ENCODE measurements around the gene NOXO1.
A peak's percentile ranks its signal among the peaks of the same experiment; 100 is the strongest.
"Not testable (repeated sequence)": the region's sequence is repeated elsewhere in the genome, so short reads cannot be mapped to it uniquely, and the experiment has no call there.

Gene NOXO1

DNA sequence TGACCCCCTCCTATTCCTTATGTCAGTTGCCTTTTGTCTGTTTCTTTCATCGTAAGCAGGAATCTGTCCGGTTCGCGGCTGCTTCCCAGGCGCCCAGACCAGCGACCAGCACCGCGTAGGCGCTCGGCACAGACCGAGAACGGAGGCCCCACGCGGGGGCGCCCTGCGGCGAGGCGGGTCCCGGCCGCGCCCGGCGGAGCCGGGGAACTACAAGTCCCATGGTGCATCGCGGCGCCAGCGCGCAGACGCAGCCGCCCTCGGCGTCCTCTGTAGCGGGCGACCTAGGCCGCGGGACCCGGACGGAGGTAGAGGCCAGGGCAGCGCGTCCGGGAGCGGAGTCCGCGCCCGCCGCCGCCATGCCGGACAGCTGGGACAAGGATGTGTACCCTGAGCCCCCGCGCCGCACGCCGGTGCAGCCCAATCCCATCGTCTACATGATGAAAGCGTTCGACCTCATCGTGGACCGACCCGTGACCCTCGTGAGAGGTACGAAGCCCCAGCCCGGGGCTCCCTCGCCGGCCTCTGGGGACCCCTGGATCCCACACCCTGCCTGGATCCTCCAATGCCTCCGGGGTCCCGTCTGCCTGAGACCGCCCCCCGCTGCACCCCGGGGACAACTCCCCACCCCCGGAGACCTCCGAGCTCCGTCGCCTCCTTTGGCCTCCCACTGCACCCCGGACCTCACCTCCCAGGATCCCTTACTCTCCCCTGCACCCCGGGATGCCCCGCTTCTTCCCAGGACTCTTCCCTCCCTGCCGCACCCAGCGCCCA is 21.8 kb downstream of the NOXO1 start, which contains the start of gene NDUFB10:
Gene NDUFB10, plus strand, starts transcription at position 270 of the 771 bp plus-strand sequence. Its CDS starts 87 bp downstream, at position 357.
- peak; percentile 96 for DNase-seq

DNA sequence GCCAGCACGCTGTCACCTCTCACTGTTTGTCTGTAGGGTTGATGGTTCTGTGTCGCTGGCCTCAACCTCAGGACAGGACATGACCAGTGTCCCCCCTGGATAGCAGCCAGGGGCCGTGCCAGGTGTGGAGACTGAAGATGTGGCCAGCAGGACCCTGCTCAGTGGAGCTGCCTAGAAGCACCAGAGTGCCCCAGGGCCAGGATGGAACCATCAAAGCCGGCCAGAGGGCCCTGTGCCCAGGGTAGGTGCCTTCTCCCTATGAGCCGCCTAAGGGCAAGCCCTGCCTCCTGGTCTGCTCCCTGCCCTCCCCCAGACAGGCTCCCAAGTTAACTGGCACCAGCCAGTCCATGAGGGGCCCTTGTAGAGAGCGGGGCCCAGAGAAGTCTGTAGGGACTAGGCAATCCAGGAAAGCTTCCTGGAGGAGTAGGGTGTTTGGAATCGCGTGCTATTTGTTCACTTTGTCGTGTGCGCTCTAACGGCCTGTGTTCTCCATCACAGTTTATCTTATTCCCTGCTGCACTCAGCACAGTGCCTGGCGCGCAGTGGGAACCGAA is 22.5 kb downstream of the NOXO1 start:
- no peak for DNase-seq

DNA sequence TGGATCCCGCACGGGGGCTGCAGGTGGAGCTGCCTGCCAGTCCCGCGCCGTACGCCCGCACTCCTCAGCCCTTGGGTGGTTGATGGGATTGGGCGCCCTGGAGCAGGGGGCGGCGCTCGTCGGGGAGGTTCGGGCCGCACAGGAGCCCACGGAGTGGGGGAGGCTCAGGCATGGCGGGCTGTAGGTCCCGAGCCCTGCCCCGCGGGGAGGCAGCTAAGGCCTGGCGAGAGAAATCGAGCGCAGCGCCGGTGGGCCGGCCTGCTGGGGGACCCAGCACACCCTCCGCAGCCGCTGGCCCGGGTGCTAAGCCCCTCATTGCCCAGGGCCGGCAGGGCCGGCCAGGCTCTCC is 23.2 kb downstream of the NOXO1 start:
- not testable (repeated sequence) for DNase-seq

DNA sequence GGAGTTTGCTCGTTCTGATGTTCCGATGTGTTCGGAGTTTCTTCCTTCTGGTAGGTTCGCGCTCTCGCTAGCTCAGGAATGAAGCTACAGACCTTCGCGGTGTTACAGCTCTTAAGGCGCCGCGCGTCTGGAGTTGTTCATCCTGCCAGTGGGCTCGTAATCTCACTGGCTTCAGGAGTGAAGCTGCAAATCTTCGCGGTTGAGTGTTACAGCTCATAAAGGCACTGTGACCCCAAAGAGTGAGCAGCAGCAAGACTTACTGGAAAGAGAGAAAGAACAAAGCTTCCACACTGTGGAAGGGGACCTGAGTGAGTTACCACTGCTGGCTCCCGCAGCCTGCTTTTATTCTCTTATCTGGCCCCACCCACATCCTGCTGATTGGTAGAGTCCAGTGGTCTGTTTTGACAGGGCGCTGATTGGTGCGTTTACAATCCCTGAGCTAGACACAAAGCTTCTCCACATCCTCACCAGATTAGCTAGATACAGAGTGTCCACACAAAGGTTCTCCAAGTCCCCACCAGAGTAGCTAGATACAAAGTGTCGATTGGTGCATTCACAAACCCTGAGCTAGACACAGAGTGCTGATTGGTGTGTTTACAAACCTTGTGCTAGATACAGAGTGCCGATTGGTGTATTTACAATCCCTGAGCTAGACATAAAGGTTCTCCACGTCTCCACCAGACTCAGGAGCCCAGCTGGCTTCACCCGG is 23.7 kb downstream of the NOXO1 start:
- DNase-seq, result not testable (repeated sequence)

DNA sequence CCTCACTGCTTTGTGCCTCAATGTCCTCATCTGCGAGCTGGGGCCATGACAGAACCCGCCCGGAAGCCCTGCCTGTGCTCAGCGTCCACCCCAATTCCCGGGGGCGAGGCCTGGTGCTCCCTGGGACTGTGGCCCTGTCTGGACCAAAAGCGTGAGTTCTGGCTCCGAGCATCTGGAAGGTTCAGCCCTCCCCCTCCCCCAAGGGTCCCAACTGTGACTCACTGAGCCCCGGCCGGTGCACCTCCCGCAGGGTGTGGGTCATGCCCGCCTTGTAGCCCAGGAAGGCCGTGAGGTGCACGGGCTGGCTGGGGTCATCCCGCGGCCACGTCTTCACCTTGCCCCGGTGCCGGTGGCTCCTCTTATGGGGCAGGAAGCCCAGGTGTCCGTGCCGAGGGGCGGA is 27.5 kb downstream of the NOXO1 start:
- no peak for DNase-seq

GRCh38 chr16:1950559-1950958 is 30.7 kb downstream of the NOXO1 start:
- no peak for DNase-seq

DNA sequence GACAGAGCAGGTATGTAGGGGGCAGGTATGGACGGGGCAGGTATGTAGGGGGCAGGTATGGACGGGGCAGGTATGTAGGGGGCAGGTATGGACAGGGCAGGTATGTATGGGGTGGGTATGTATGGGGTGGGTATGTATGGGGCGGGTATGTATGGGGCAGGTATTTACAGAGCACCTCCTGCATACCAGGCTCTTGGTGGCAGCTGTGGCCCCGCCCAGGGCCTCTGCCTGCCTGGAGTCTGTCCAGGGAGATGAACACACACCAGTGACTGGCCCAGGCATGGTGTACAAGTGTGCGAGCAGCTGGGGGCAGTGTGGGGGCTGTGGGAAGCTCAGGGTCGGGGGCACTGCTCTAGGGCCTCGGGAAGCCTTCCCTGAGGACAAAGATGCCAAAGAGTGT is 31.2 kb downstream of the NOXO1 start:
- DNase-seq, result no peak

- no peak for DNase-seq
Measured at GRCh38 chr16:1949507-1949906, 31.8 kb downstream of the NOXO1 start.

GRCh38 chr16:1947369-1947670 is 33.9 kb downstream of the NOXO1 start:
- no peak for DNase-seq

DNA sequence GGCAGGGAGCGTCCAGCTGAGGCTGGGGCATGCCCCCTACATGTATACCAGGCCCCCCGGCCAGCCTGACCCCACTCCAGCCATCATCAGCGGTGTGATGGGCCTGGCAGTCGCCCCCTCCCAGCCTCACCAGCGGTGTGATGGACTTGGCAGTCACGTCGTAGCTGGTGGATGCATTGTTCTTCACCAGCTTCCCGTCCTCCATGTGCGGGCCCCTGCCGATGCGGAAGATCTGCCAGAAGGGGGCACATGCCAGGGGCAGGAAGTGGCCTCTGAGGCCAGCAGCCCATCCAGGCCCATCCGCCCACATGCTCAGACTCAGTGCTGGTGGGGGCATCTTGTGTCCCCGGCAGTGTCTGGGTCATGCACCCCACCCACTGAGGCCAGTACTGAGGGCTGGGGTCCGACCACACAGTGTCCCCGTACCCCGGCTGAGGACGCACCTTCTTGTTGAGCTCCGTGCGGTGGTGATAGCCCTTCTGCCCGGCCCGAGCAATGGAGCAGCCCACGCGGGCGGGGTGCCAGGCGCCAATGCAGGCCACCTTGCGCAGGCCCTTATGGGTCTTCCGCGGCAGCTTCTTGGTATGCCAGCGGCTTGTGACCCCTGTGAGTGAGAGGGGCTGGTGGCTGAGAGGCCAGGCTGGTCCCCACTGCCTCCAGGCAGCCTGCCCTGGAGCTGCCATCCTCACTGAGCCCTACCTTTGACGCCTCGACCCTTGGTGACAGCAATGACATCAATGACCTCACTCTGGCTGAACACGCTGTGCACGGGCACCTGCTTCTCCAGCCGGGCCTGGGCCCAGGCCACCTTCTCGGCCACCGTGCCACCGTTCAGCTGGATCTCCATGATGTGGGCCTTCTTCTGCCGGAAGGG is 34.5 kb downstream of the NOXO1 start:
- DNase-seq, result no peak

GRCh38 chr16:1945559-1946391 is 35.5 kb downstream of the NOXO1 start:
- DNase-seq, result no peak

DNA sequence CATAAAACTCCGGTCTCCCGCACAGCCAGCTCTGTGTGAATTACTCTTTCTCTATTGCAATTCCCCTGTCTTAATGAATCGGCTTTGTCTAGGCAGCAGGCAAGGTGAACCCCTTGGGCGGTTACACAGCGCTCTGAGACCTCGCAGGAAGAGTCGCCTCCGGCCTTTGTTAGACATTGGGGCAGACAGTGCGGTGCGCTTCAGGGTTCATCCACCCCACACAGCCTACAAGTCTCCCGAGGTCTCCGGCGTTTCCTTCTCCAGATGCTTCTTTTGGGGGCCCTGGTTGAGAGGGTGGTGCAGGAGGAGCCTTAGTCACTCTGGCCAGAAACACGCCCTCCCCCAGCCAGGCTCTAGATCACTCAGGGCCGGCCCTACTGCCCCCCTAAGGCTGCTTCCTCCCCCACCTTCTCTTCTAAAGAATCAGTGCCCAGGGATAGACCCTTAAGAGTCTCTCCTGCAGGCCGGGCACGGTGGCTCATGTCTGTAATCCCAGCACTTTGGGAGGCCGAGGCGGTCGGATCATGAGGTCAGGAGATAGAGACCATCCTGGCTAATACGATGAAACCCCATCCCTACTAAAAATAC is 36.6 kb downstream of the NOXO1 start:
- DNase-seq, result no peak

GRCh38 chr16:1942810-1943726 is 38.2 kb downstream of the NOXO1 start, which contains the start of gene MSRB1:
Gene MSRB1, minus strand, starts transcription at chr16:1943199. Its CDS starts 43 bp downstream, at chr16:1943156.
- peak; percentile 100 for DNase-seq

DNA sequence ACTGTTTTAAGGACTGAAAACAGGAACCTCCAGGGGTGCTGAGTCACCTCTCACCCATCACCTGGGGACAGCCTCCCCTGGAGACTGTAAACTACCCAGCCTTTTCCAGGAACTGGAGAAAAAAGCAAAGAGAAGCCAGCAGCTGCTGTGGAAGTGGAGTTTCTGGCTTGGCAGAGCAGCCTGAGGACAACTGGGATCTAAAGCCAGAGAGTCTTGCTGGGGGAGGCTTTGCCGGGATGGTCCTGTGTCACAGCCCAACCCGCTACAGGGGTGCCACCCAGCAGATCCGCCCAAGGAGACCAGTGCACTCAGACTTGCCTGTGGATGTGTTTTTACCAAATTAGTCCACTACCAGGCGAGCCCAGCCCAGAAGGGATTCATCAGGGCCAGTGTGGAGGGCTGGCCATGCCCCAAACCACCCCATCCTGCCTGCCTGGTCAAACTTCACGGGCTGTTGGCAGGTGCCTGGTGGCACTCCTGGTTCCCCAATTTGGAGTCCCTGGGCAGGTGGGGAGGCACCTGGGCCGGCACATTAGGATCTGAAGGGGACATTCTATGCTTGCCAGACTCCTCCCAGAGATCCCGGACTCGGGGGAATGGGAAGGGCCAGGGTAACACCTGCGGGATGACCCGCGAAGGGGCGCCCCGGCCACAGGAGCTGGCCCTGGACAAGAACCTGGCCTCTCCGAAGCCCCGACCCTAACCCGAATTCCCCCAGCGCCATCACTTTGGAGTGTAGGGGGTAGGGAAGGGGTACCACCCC is 39.0 kb downstream of the NOXO1 start:
- DNase-seq, result peak; percentile 45

GRCh38 chr16:1941162-1942046 is 39.9 kb downstream of the NOXO1 start:
- no peak for DNase-seq

DNA sequence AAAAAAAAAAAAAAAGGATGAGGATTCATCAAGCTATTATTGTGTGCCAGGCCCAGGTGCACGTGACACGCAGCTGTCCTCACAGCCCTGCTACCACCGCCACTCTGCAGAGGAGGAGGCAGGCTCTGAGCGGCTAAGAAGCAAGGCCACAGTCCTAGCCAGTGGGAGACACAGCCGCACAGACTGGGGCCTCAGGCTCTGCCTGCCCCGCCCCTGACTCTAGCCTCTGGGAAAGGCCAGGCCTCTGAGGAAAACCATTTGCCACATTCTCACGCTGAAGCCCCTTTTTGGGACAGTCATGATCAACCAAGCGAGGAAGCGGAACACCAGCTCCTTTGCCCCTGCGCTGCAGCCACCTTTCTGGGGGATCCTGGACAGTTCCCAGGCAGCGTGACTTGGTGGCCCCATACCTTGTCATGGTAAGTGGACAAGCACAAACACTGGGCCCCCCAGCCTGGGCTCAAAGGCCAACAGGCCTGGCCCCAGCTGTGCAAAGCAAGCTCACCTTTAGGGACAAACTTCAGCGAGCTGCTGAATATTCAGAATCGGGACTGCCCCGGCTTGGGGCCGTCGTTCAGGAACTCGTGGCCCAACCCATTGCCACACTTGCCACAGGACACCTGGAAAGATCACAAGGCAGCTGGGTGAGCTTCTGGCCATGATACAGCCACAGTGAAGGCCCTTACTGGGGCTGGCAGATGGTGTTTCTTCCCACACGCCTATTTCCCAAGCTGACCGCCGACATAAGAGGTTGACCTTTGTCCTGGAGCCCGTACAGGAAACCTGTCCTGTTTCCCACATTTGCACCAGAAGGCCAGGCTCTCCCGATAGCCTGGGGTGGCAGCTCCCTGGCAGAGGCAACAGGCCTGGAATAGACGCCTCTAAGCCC is 40.8 kb downstream of the NOXO1 start:
- DNase-seq, result no peak

- DNase-seq, result not testable (repeated sequence)
Measured at GRCh38 chr16:1939833-1940232, 41.4 kb downstream of the NOXO1 start.

- no peak for DNase-seq
Measured at GRCh38 chr16:1938910-1939309, 42.4 kb downstream of the NOXO1 start.
